Neutrophil (primary cell): Measurements from ENCODE around the gene SHROOM4.

Experiments used
- H3K27ac ChIP-seq: fragments of 200-600 bp; sonication (generic); 2 replicates; pipeline ENCODE4 v1.5.1; 2016; ENCODE audit warnings: mild to moderate bottlenecking, moderate library complexity
- H3K27me3 ChIP-seq: fragments of 200-600 bp; sonication (generic); 2 replicates; pipeline ENCODE4 v1.6.0; 2016; ENCODE audit warnings: mild to moderate bottlenecking
- H3K36me3 ChIP-seq: fragments of 200-600 bp; sonication (generic); 2 replicates; pipeline ENCODE4 v1.5.1; 2017
- H3K4me1 ChIP-seq, 2 experiments: fragments of 200-600 bp in 1 of 2; sonication (generic) in 1 of 2; 1 replicate in 1 of 2; 2 replicates in 1 of 2; pipeline versions ENCODE4 v1.5.1 to v1.6.1; 2013 to 2016; ENCODE audit warnings: low read depth in 1 of 2, low read length in 1 of 2, mild to moderate bottlenecking in 1 of 2, moderate library complexity in 1 of 2; ENCODE audit not compliant: control insufficient read depth in 1 of 2, insufficient read depth in 1 of 2
- H3K4me3 ChIP-seq, 2 experiments: fragments of 200-600 bp in 1 of 2; sonication (generic) in 1 of 2; 1 replicate in 1 of 2; 2 replicates in 1 of 2; pipeline ENCODE4 v1.5.1; 2013 to 2016; ENCODE audit warnings: low read depth in 1 of 2, low read length in 1 of 2, mild to moderate bottlenecking in 1 of 2, moderate library complexity in 1 of 2
- H3K9me3 ChIP-seq: fragments of 200-600 bp; sonication (generic); 2 replicates; pipeline ENCODE4 v1.5.1; 2016
- TF ChIP-seq, protein P1 (sequence below): fragments of 200-600 bp; sonication (generic); IDR thresholded peaks from 2 replicates; pipeline ENCODE4 v1.5.1; 2016; ENCODE audit warnings: antibody characterized with exemption

SHROOM4 gene

DNA sequence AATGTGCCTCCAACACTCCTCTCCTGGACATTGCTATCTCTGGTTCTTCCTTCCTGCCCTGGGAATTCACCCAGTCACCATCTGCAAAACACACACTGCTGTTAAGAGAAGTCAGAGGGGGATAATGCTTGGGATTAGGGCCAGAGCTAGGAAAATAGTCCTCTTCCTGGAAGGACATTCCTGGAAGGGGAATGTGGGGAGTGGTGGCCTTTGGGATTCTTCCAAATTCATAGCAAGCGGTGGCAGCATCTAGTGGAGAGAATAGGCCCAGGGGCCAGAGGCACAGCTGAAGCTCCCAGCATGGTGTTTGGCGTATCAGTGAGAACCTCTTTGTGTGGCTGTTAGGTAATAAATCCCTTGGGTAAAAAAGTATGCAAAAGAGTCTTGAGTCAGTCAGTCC is 34.3 kb downstream of the SHROOM4 start:
- Histone ChIP-seq H3K4me1 (no peaks in the 10 kb centered on the region), H3K27ac (no peak overlapping the region), H3K27me3 (no peaks in the 10 kb centered on the region)

DNA sequence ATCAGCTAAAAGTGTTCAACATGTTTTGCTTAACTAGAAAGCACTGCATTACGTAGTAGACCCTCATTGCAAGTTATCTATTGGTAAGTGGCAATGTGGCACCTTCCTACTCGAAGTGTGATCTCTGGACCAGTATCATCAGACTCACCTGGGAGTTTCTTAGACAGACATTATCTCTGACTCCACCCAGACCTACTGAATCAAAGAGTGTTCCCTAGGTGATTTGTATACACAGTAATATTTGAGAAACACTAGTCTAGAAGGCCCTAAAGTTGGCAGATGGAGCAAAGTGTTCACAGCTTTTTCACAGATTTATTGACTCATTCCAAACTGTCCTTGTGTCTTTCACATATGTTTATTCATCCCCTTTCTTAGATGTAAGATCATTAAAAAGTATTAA is 35.7 kb downstream of the SHROOM4 start:
- Histone ChIP-seq H3K36me3 (no peaks in the 10 kb centered on the region), H3K9me3 (no peaks in the 10 kb centered on the region), H3K4me1 (no peaks in the 10 kb centered on the region), H3K27me3 (no peaks in the 10 kb centered on the region), H3K27ac (no peak overlapping the region), H3K4me3 (no peak overlapping the region)
- TF ChIP-seq, protein P1, sequence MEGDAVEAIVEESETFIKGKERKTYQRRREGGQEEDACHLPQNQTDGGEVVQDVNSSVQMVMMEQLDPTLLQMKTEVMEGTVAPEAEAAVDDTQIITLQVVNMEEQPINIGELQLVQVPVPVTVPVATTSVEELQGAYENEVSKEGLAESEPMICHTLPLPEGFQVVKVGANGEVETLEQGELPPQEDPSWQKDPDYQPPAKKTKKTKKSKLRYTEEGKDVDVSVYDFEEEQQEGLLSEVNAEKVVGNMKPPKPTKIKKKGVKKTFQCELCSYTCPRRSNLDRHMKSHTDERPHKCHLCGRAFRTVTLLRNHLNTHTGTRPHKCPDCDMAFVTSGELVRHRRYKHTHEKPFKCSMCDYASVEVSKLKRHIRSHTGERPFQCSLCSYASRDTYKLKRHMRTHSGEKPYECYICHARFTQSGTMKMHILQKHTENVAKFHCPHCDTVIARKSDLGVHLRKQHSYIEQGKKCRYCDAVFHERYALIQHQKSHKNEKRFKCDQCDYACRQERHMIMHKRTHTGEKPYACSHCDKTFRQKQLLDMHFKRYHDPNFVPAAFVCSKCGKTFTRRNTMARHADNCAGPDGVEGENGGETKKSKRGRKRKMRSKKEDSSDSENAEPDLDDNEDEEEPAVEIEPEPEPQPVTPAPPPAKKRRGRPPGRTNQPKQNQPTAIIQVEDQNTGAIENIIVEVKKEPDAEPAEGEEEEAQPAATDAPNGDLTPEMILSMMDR, result no peak

More for the DNA sequence above, 34.3 kb downstream of the SHROOM4 start:
- no peaks in the 10 kb centered on the region for H3K9me3 ChIP-seq
- no peak overlapping the region for H3K4me3 ChIP-seq
- TF ChIP-seq, protein P1, result no peak
- H3K36me3 ChIP-seq, result no peaks in the 10 kb centered on the region

DNA sequence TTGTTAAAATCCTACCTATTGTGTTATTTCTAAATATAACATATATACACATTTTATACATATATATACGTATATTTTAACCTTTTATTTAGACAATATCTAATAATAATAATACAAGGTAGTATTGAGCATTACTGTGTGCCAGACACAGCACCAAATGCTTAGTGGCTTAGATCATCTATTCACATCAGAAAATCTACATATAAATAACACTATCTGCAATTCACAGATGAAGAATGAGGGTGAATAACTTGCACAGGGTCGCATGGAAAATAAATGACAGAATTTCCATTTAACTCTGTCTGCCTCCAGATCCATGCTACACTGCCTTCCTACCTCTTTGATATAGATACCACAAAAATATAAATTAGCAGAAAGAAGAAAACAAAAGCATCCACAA is 37.7 kb downstream of the SHROOM4 start:
- Histone ChIP-seq H3K27me3 (no peaks in the 10 kb centered on the region), H3K4me1 (no peaks in the 10 kb centered on the region), H3K4me3 (no peak overlapping the region), H3K9me3 (no peaks in the 10 kb centered on the region), H3K36me3 (no peaks in the 10 kb centered on the region), H3K27ac (no peak overlapping the region)
- TF ChIP-seq, protein P1, result no peak

DNA sequence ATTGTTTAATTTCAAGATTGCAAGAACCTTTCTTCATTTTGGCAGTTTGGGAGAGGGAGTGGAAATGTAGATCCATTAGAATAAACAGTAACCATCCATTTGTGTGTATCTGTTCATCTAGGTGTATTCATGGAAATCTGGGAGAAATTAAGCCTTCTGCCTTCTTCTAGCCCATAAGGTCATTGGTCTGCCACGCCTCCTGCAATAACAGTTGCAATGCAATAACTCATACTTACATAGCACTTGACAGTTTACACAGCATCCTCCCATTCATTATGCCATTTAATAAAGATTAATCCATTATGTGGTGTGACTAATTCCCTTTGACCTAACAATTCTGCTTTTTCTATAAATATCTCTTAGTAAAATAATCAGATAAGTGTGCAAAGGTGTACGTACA is 42.6 kb downstream of the SHROOM4 start:
- Histone ChIP-seq H3K4me3 (no peak overlapping the region), H3K4me1 (peaks cover 0 to 4% of the 10 kb centered on the region in 2 experiments), H3K9me3 (no peaks in the 10 kb centered on the region), H3K27me3 (no peaks in the 10 kb centered on the region), H3K27ac (no peak overlapping the region), H3K36me3 (no peaks in the 10 kb centered on the region)
- TF ChIP-seq, protein P1, result no peak

DNA sequence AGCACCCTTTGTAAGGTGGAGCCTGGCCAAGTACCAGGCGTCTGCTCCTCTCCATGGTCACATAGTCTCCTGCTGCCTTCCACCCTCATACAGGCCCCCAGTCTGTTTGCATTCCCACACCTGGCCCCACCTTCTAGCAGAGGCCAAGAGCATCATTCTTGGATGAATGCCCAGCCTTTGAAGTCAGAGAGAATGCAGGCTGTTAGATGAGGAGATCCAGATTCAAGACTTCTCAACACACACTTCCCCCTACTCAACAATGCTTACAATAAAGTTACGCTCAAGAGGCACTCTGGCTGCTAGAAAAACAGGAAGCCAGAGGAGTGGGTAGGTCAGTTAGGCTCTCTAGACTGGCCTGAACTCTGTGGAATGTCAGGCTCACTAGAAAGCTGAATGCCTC is 43.3 kb downstream of the SHROOM4 start:
- Histone ChIP-seq H3K27me3 (no peaks in the 10 kb centered on the region), H3K36me3 (no peaks in the 10 kb centered on the region), H3K4me3 (no peak overlapping the region), H3K4me1 (peaks cover 0 to 4% of the 10 kb centered on the region in 2 experiments), H3K9me3 (no peaks in the 10 kb centered on the region), H3K27ac (no peak overlapping the region)
- TF ChIP-seq, protein P1, result no peak
